Measurements from ENCODE around the gene RBBP8.

RBBP8 gene

GRCh38 chr18:23063502-23063901, 130.4 kb downstream of the RBBP8 start:
- no peak for DNase-seq (ENCODE audit: low spot score)

- DNase-seq (ENCODE audit: low spot score), result no peak
Measured at GRCh38 chr18:23065234-23065806, 132.2 kb downstream of the RBBP8 start.

GRCh38 chr18:23066060-23066459, 132.9 kb downstream of the RBBP8 start:
- DNase-seq (ENCODE audit: low spot score), result no peak

- no peak for DNase-seq (ENCODE audit: low spot score)
Measured at GRCh38 chr18:23066504-23067039, 133.4 kb downstream of the RBBP8 start.

GRCh38 chr18:23067236-23067635, 134.1 kb downstream of the RBBP8 start:
- DNase-seq (ENCODE audit: low spot score), result no peak

- DNase-seq (ENCODE audit: low spot score), result no peak
Measured at GRCh38 chr18:23068011-23068410, 134.9 kb downstream of the RBBP8 start.

- peak; percentile 24 for DNase-seq (ENCODE audit: low spot score)
Measured at GRCh38 chr18:23068570-23069310, 135.6 kb downstream of the RBBP8 start.

- DNase-seq (ENCODE audit: low spot score), result no peak
Measured at GRCh38 chr18:23069481-23069880, 136.4 kb downstream of the RBBP8 start.

- no peak for DNase-seq (ENCODE audit: low spot score)
Measured at GRCh38 chr18:23069898-23070297, 136.8 kb downstream of the RBBP8 start.

- DNase-seq (ENCODE audit: low spot score), result peak; percentile 80
Measured at GRCh38 chr18:23071285-23071684, 138.2 kb downstream of the RBBP8 start.

- DNase-seq (ENCODE audit: low spot score), result no peak
Measured at GRCh38 chr18:23072079-23072478, 139.0 kb downstream of the RBBP8 start.

- DNase-seq (ENCODE audit: low spot score), result no peak
Measured at GRCh38 chr18:23073996-23074606, 141.0 kb downstream of the RBBP8 start.

Measured in Ammon's horn (tissue), 1 donor.